MCF 10A (cell line): ENCODE data around the gene DYNC1H1. TPM values are rescaled to one million over a fixed set of nuclear protein-coding genes. Genes with fewer than 3 reads are reported as not detected.

Source experiments
- BruUV-seq: library from RNA; stranded (reverse); fragments of 400-500 nt; replicated peaks from 2 replicates; lab custom pipeline; 2021; lab: Mats Ljungman, UMichigan
- CTCF ChIA-PET: fragments of 300-600 bp; sonication (Branson Sonifier 250); formaldehyde crosslinking; extraction: SDS; loops from one replicate; lab custom pipeline; 2021; ENCODE audit warnings: antibody characterized with exemption, inconsistent platforms; lab: Yijun Ruan, JAX
- POLR2A ChIA-PET: fragments of 300-600, 350-650 bp; sonication (Branson Sonifier 250); formaldehyde crosslinking; extraction: SDS; loops from one replicate; lab custom pipeline; 2020; ENCODE audit warnings: antibody characterized with exemption, inconsistent platforms; lab: Yijun Ruan, JAX
- DNase-seq: peaks from one replicate; pipeline ENCODE4 v3.0.0-alpha.2; 2018; ENCODE audit not compliant: unreplicated experiment
- H3K27ac Mint-ChIP-seq: one replicate; pipeline ENCODE4 v1.8.0; 2022; ENCODE audit warnings: mild to moderate bottlenecking, low read depth, mixed read lengths; ENCODE audit not compliant: unreplicated experiment
- H3K27me3 Mint-ChIP-seq: one replicate; pipeline ENCODE4 v1.8.0; 2022; ENCODE audit warnings: mixed read lengths; ENCODE audit not compliant: insufficient read depth, unreplicated experiment
- H3K36me3 Mint-ChIP-seq: one replicate; pipeline ENCODE4 v1.8.0; 2022; ENCODE audit warnings: mild to moderate bottlenecking, moderate library complexity, mixed read lengths; ENCODE audit not compliant: insufficient read depth, unreplicated experiment
- H3K4me1 Mint-ChIP-seq: one replicate; pipeline ENCODE4 v1.8.0; 2022; ENCODE audit warnings: mixed read lengths; ENCODE audit not compliant: insufficient read depth, unreplicated experiment
- H3K4me3 Mint-ChIP-seq: one replicate; pipeline ENCODE4 v1.8.0; 2022; ENCODE audit warnings: mild to moderate bottlenecking, moderate library complexity, mixed read lengths; ENCODE audit not compliant: unreplicated experiment
- H3K9me3 Mint-ChIP-seq: one replicate; pipeline ENCODE4 v1.8.0; 2022; ENCODE audit warnings: mixed read lengths; ENCODE audit not compliant: unreplicated experiment
- CTCF ChIP-seq: fragments of 200-600 bp; IDR thresholded peaks from one replicate; pipeline ENCODE4 v1.8.0; 2022; ENCODE audit warnings: antibody characterized with exemption, mild to moderate bottlenecking; ENCODE audit not compliant: unreplicated experiment
- intact Hi-C: fragments of 100-400 bp; cut with micrococcal nuclease; formaldehyde crosslinking; loops from 2 replicates; pipeline ENCODE4 v1.14.1; 2022
- total RNA-seq: library from RNA; stranded (reverse); gene quantifications from 2 replicates; pipeline ENCODE4 v1.2.3, GENCODE V29; 2022

Gene DYNC1H1
- total RNA-seq, 1 experiment from 2014 or later, result 704 TPM

- H3K4me3 Mint-ChIP-seq, result no peak overlapping the region
- no peak for DNase-seq
These were observed 86.3 kb downstream of the DYNC1H1 start for GRCh38 chr14:102050625-102051024.

GRCh38 chr14:102052522-102052921, 88.1 kb downstream of the DYNC1H1 start:
- Mint-ChIP-seq H3K27ac (no peak overlapping the region), H3K27me3 (no peaks in the 10 kb centered on the region), H3K4me1 (peaks cover 16% of the 10 kb centered on the region), H3K9me3 (no peaks in the 10 kb centered on the region), H3K36me3 (peaks cover 84% of the 10 kb centered on the region), H3K4me3 (no peak overlapping the region)
- POLR2A ChIA-PET, result interaction anchor here (0.6 kb wide), 1 partner anchor 13 kb away, joined by 3 read pairs; no protein-coding TSS in a partner anchor
- no TSS peak for BruUV-seq
- intact Hi-C loops, result no loop called here
- CTCF ChIA-PET, result interaction anchor here (0.6 to 1.4 kb wide), 4 partner anchors 12 to 642 kb away, joined by 3 to 7 read pairs (median 3); no protein-coding TSS in a partner anchor
- no peak for DNase-seq
- no peak for TF ChIP-seq CTCF

More at GRCh38 chr14:102050625-102051024, 86.3 kb downstream of the DYNC1H1 start:
- peaks cover 93% of the 10 kb centered on the region for H3K36me3 Mint-ChIP-seq
- intact Hi-C loops, result no loop called here
- POLR2A ChIA-PET, result interaction anchor here (0.7 kb wide), 1 partner anchor 24 kb away, joined by 3 read pairs; no protein-coding TSS in a partner anchor
- H3K27me3 Mint-ChIP-seq, result no peaks in the 10 kb centered on the region
- H3K4me1 Mint-ChIP-seq, result peaks cover 8% of the 10 kb centered on the region
- CTCF ChIA-PET, result no interaction called here
- H3K27ac Mint-ChIP-seq, result no peak overlapping the region
- BruUV-seq, result no TSS peak
- no peaks in the 10 kb centered on the region for H3K9me3 Mint-ChIP-seq
- TF ChIP-seq CTCF, result no peak

GRCh38 chr14:102055181-102055901, 91.0 kb downstream of the DYNC1H1 start:
- Mint-ChIP-seq H3K27ac (peak overlapping the region; percentile 57), H3K27me3 (no peaks in the 10 kb centered on the region), H3K36me3 (peaks cover 56% of the 10 kb centered on the region), H3K4me1 (peaks cover 16% of the 10 kb centered on the region), H3K9me3 (no peaks in the 10 kb centered on the region), H3K4me3 (no peak overlapping the region)
- DNase-seq, result peak; percentile 64
- ChIA-PET CTCF (interaction anchor here (0.6 to 1.1 kb wide), 2 partner anchors 9 to 41 kb away, joined by 3 to 4 read pairs; no protein-coding TSS in a partner anchor), POLR2A (interaction anchor here (1.0 to 1.3 kb wide), 3 partner anchors 9 to 33 kb away, joined by 3 read pairs; no protein-coding TSS in a partner anchor)
- TF ChIP-seq CTCF, result no peak
- intact Hi-C loops, result loop anchor here (5.0 kb wide), 1 partner anchor 93 kb away; the partner anchor contains the start of gene DYNC1H1
- BruUV-seq, result no TSS peak

- H3K36me3 Mint-ChIP-seq, result peaks cover 45% of the 10 kb centered on the region
- CTCF ChIA-PET, result no interaction called here
- H3K9me3 Mint-ChIP-seq, result no peaks in the 10 kb centered on the region
- DNase-seq, result no peak
- no peaks in the 10 kb centered on the region for H3K27me3 Mint-ChIP-seq
- BruUV-seq, result no TSS peak
- no peak for TF ChIP-seq CTCF
- peaks cover 16% of the 10 kb centered on the region for H3K4me1 Mint-ChIP-seq
- no peak overlapping the region for H3K27ac Mint-ChIP-seq
- POLR2A ChIA-PET, result interaction anchor here (0.6 kb wide), 1 partner anchor 325 kb away, joined by 3 read pairs; no protein-coding TSS in a partner anchor
- intact Hi-C loops, result loop anchor here (5.0 kb wide), 1 partner anchor 95 kb away; the partner anchor contains the start of gene DYNC1H1
- no peak overlapping the region for H3K4me3 Mint-ChIP-seq
These were observed 92.5 kb downstream of the DYNC1H1 start for GRCh38 chr14:102056694-102057442.
